Heart right ventricle (tissue), 16 donors: Measurements from ENCODE around the gene GIMAP4. TPM values are rescaled to one million over a fixed set of nuclear protein-coding genes. Genes with fewer than 3 reads are reported as not detected.

ENCODE experiments used
- ATAC-seq, 8 donors: fragments of 200-7000 bp; cut with Tn5 transposase; one replicate each; pipeline ENCODE4 v1.9.1; 2020; ENCODE audit warnings: mild to moderate bottlenecking in 8 of 8, moderate library complexity in 8 of 8, moderate number of reproducible peaks in 1 of 8
- DNase-seq, 2 donors: peaks; one replicate each; pipeline ENCODE4 v3.0.0-alpha.2; 2020
- H3K27ac ChIP-seq, 10 donors: fragments of 200-600 bp; sonication (generic) in 2 of 10; one replicate each; pipeline versions ENCODE4 v1.5.0 to v1.8.0; 2020 to 2022; ENCODE audit warnings: mild to moderate bottlenecking in 3 of 10
- H3K27me3 ChIP-seq, 7 donors: fragments of 200-600 bp; one replicate each; pipeline ENCODE4 v1.8.0; 2021 to 2022; ENCODE audit warnings: mild to moderate bottlenecking in 2 of 7
- H3K36me3 ChIP-seq, 9 donors: fragments of 200-600 bp; sonication (generic) in 1 of 9; one replicate each; pipeline versions ENCODE4 v1.5.0 to v1.8.0; 2020 to 2022; ENCODE audit warnings: mild to moderate bottlenecking in 2 of 9
- H3K4me1 ChIP-seq, 9 donors: fragments of 200-600 bp; sonication (generic) in 1 of 9; one replicate each; pipeline versions ENCODE4 v1.5.0 to v1.8.0; 2020 to 2022; ENCODE audit warnings: mild to moderate bottlenecking in 4 of 9
- H3K4me3 ChIP-seq, 10 donors: fragments of 200-600 bp; sonication (generic) in 2 of 10; one replicate each; pipeline versions ENCODE4 v1.5.0 to v1.8.0; 2020 to 2022; ENCODE audit warnings: mild to moderate bottlenecking in 7 of 10, moderate library complexity in 2 of 10
- H3K9me3 ChIP-seq, 11 donors: fragments of 200-600 bp in 10 of 11; sonication (generic) in 2 of 11; one replicate each; pipeline versions ENCODE4 v1.5.0 to v1.8.0; 2013 to 2022; ENCODE audit warnings: mild to moderate bottlenecking in 2 of 11, control low read depth in 1 of 11, moderate library complexity in 1 of 11
- CTCF ChIP-seq, 9 donors: fragments of 200-600 bp; sonication (generic) in 2 of 9; IDR thresholded peaks; one replicate each; pipeline versions ENCODE4 v1.5.0 to v1.8.0; 2021 to 2022; ENCODE audit warnings: antibody characterized with exemption in 9 of 9, mild to moderate bottlenecking in 5 of 9, moderate library complexity in 1 of 9
- WGBS, 2 donors: extraction: QIAGEN DNeasy Blood & Tissue Kit; methylation state at CpG; one replicate each; pipeline ENCODE4 v1.1.7; 2013; ENCODE audit warnings: inconsistent platforms in 1 of 2; 5-methylcytosine and 5-hydroxymethylcytosine counted together
- intact Hi-C, 10 donors: fragments of 100-400 bp; cut with DNase I; formaldehyde crosslinking; loops; one replicate each; pipeline versions ENCODE4 v1.11.1 to v1.14.2; 2022
- polyA plus RNA-seq, 2 donors: library from polyadenylated mRNA; stranded (reverse); fragments of 200-250 nt; gene quantifications; one replicate each; pipeline ENCODE4 v1.2.3, GENCODE V29; 2013
- total RNA-seq, 10 donors: library from RNA; stranded (reverse); fragmentation: NEBNext Ultra II Directional in 3 of 10; extraction: Animal tissue kit (Norgen Biotek cat#: 25700) in 3 of 10; gene quantifications; one replicate each; pipeline versions ENCODE4 v1.2.1 to v1.2.4, GENCODE V29; 2021 to 2023
- donor health status: Arrhythmogenic right ventricular cardiomyopathy.
- donor health status: ischemic (EF 13 %, LVEDD 7.1; RV severe dilation, severe dysfunction).
- donor health status: healthy with polysubstance abuse.
- donor health status: DM: no; HTN: yes; CAD: no.
- donor health status: DM: no; HTN: no; CAD: no.
- donor health status: ischemic (EF 25% LVEDD 6.9; RV normal size, moderate dysfunction).
- donor health status: ischemic (EF 25% LVEDD 5.7; RV mildly dilated, moderate dysfunction).
- donor health status: healthy.
- donor health status: DM: yes; HTN: yes; CAD: no.
- donor health status: Ischemic cardiomyopathy.
- donor health status: ischemic (EF 35%, LVEDD 5.7; RV mildly dilated, moderate dysfunction).
- donor health status: nonischemic (EF 11% LVEDD 7.7; RV severe dilation, severe dysfunction).
- donor health status: DM: yes; HTN: yes; CAD: no.
- donor health status: PGD.
- donor health status: ischemic (EF 29% LVEDD 5.4; RV normal size, mild dysfunction).
- donor health status: nonischemic (EF 23%, LVEDD 6.1; RV moderate dilation, normal function).

Gene GIMAP4
- total and polyA plus RNA-seq, 12 donors = 19.7 to 68.6 (median 34.5) TPM

- TF ChIP-seq CTCF (IDR thresholded peaks at IDR 0.05) = no peak
- intact Hi-C loops = loop anchor here in 1 of 10 donors (10.0 kb wide), 1 partner anchor 123 kb away; no protein-coding TSS in a partner anchor
- peaks cover 0 to 26% (median 0%) of the 10 kb centered on the region in 9 donors for H3K4me1 ChIP-seq
- peak overlapping the region in 6 of 10 donors; percentile 1 to 71 (median 24) for H3K27ac ChIP-seq
- no peaks in the 10 kb centered on the region for H3K27me3 ChIP-seq
- H3K36me3 ChIP-seq = peaks cover 0 to 19% (median 0%) of the 10 kb centered on the region in 9 donors
- 69 to 81% methylated on average over 1 of the region's 1 CpG for WGBS, 2 donors
- peaks cover 0 to 6% (median 0%) of the 10 kb centered on the region in 11 donors for H3K9me3 ChIP-seq
- no peak for ATAC-seq
- no peak overlapping the region for H3K4me3 ChIP-seq
- DNase-seq = no peak
Observed at GRCh38 chr7:150621376-150621775, 54.2 kb downstream of the GIMAP4 start.

Other genes starting within 250 kb of the GIMAP4 start
- gene LRRC61, start 244.0 kb upstream of the GIMAP4 start, total RNA-seq = 1 to 10 TPM; 3.0 to 5.0 (median 3.9) TPM
- gene LRRC61, start 244.0 kb upstream of the GIMAP4 start, polyA plus RNA-seq = 1 to 10 TPM; 1.2 to 6.4 TPM
- 1 to 10 TPM; 2.6 to 7.0 (median 3.5) TPM for gene ACTR3C, start 243.8 kb upstream of the GIMAP4 start, total RNA-seq
- gene ACTR3C, start 243.8 kb upstream of the GIMAP4 start, polyA plus RNA-seq = 1 to 10 TPM; 2.7 to 3.5 TPM
- 10 to 100 TPM in 7 of 10 donors, 1 to 10 TPM in 3; 6.7 to 25.8 (median 16.2) TPM for gene RARRES2, start 225.8 kb upstream of the GIMAP4 start, total RNA-seq
- gene RARRES2, start 225.8 kb upstream of the GIMAP4 start, polyA plus RNA-seq = 10 to 100 TPM; 25.6 to 33.0 TPM
- 100 to 1,000 TPM in 8 of 10 donors, 10 to 100 TPM in 2; 88.7 to 132 (median 114) TPM for gene REPIN1, start 198.6 kb upstream of the GIMAP4 start, total RNA-seq
- gene REPIN1, start 198.6 kb upstream of the GIMAP4 start, polyA plus RNA-seq = 10 to 100 TPM; 51.0 to 53.0 TPM
- 1 to 10 TPM; 1.9 to 4.7 (median 2.9) TPM for gene ZNF775, start 188.1 kb upstream of the GIMAP4 start, total RNA-seq
- gene ZNF775, start 188.1 kb upstream of the GIMAP4 start, polyA plus RNA-seq = 1 to 10 TPM; 2.4 to 4.3 TPM
- gene GIMAP8, start 116.8 kb upstream of the GIMAP4 start, total RNA-seq = 10 to 100 TPM; 13.4 to 39.4 (median 16.2) TPM
- gene GIMAP8, start 116.8 kb upstream of the GIMAP4 start, polyA plus RNA-seq = 10 to 100 TPM; 19.2 to 19.5 TPM
- gene GIMAP7, start 52.5 kb upstream of the GIMAP4 start, total RNA-seq = 10 to 100 TPM in 6 of 10 donors, 1 to 10 TPM in 4; 7.5 to 41.2 (median 19.6) TPM
- 10 to 100 TPM; 43.9 to 77.5 TPM for gene GIMAP7, start 52.5 kb upstream of the GIMAP4 start, polyA plus RNA-seq
- gene GIMAP6, start 65.0 kb downstream of the GIMAP4 start, total RNA-seq = 10 to 100 TPM; 13.7 to 42.9 (median 25.5) TPM
- 10 to 100 TPM; 20.2 to 24.3 TPM for gene GIMAP6, start 65.0 kb downstream of the GIMAP4 start, polyA plus RNA-seq
- gene GIMAP2, start 118.3 kb downstream of the GIMAP4 start, total RNA-seq = 10 to 100 TPM in 1 of 10 donors, 1 to 10 TPM in 9; 2.1 to 17.5 (median 4.6) TPM
- 1 to 10 TPM; 5.3 to 5.8 TPM for gene GIMAP2, start 118.3 kb downstream of the GIMAP4 start, polyA plus RNA-seq
- gene GIMAP1, start 149.2 kb downstream of the GIMAP4 start, total RNA-seq = 10 to 100 TPM in 1 of 10 donors, 1 to 10 TPM in 9; 2.4 to 11.2 (median 4.3) TPM
- gene GIMAP1, start 149.2 kb downstream of the GIMAP4 start, polyA plus RNA-seq = 10 to 100 TPM in 1 of 2 donors, 1 to 10 TPM in 1; 8.4 to 11.0 TPM
- gene GIMAP5, start 170.0 kb downstream of the GIMAP4 start, total RNA-seq = 10 to 100 TPM in 7 of 10 donors, 1 to 10 TPM in 3; 6.5 to 27.2 (median 11.8) TPM
- gene GIMAP5, start 170.0 kb downstream of the GIMAP4 start, polyA plus RNA-seq = 10 to 100 TPM; 22.9 to 35.0 TPM
- 100 to 1,000 TPM in 2 of 10 donors, 10 to 100 TPM in 8; 19.6 to 149 (median 52.6) TPM for gene TMEM176B, start 233.0 kb downstream of the GIMAP4 start, total RNA-seq
- 10 to 100 TPM; 15.9 to 24.8 TPM for gene TMEM176B, start 233.0 kb downstream of the GIMAP4 start, polyA plus RNA-seq
- gene TMEM176A, start 233.4 kb downstream of the GIMAP4 start, total RNA-seq = 10 to 100 TPM; 12.1 to 86.6 (median 22.2) TPM
- 10 to 100 TPM; 16.8 to 19.2 TPM for gene TMEM176A, start 233.4 kb downstream of the GIMAP4 start, polyA plus RNA-seq